Smooth muscle cell of trachea (primary cell): ENCODE results near the gene TMEM97. TPM values are rescaled to one million over a fixed set of nuclear protein-coding genes. Genes with fewer than 3 reads are reported as not detected.

ENCODE experiments used
- total RNA-seq: library from RNA; depleted of rRNA; stranded (reverse); fragments of >200 nt; gene quantifications from 2 replicates; pipeline ENCODE4 v1.2.1, GENCODE V29; 2014

Gene TMEM97
- total RNA-seq: 13.1 and 29.4 TPM in 2 replicates

DNA sequence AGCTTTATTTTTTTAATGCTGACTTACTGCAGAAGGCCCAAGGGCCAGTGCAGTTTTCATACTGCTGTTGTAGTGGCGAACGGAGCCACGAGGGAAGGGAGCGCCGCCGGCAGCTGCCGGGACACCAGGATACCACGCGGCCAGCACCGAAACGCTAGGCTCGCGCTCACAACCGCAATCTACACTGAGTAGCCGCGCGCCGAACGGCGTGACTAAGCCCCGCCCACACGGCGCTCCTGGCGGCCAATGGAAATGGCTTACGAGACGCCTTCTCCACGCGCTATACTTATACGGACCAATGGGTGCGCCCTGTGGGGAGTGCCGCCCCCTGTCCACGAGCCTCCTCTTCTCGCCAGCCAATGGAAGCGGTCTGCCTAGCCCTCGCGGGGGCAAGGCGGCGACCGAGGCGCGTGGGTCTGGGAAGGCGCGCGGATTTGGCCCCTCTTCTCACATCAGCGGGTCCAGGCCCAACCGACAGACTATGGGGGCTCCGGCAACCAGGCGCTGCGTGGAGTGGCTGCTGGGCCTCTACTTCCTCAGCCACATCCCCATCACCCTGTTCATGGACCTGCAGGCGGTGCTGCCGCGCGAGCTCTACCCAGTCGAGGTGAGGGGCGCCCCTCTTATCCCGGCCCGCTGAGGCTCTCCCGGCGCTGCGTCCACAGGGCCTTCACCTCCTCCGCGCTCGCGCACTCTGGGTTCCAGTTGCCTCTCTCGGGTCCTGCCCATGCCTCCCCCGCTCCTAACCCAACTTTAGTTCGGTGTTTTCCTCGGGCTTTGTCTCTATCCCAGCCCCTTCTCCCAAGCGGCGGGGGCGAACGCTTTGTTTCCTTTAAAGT, at the start of gene TMEM97:
Gene TMEM97 (plus strand): TSS at position 442 of the 839 bp plus-strand sequence. CDS start 40 bp downstream, at position 482.

DNA sequence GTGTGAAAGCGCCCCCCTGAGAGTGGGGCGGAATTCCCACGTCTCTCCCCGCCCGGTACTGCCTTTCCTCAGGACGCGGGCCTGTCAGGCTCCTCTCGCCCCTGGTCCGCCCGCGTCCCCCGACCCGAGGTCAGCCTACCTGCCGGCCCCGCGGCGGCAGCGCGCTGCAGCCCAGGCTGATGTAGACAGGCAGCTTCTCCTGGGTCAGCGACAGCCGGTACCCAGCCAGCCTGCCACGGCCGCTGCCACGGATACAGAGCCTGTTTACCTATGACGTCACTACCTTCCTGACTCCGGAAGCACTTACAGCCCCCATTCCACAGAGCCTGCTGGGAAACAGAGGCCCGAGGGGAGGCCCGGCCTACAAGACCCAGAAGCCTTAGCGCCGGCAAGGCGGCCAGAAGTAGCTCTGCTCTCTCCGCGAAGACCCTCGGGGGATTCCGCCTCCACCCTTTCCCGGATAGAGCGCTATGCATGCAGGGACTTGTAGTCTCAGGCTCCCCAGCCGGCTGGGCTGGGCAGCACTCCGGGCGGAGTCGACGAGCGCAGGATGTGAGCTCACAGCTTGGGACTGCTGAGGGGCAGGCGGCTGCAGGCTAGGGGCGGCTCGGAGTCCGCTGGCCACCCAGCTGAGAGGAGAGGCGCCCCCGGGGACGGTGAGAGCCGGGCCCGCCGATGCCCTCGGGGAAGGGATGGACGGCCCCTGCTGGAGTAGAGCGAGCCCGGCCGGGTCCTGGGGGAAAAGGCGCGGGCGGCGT, 16.4 kb downstream of the TMEM97 start, which contains the start of the genes IFT20 and TNFAIP1:
Gene IFT20 (minus strand): TSS at position 272 of the 758 bp plus-strand sequence. CDS start 3,487 bp downstream, outside the sequence.
Gene TNFAIP1 (plus strand): TSS at position 561 of the 758 bp plus-strand sequence. CDS start 3,761 bp downstream, outside the sequence.

DNA sequence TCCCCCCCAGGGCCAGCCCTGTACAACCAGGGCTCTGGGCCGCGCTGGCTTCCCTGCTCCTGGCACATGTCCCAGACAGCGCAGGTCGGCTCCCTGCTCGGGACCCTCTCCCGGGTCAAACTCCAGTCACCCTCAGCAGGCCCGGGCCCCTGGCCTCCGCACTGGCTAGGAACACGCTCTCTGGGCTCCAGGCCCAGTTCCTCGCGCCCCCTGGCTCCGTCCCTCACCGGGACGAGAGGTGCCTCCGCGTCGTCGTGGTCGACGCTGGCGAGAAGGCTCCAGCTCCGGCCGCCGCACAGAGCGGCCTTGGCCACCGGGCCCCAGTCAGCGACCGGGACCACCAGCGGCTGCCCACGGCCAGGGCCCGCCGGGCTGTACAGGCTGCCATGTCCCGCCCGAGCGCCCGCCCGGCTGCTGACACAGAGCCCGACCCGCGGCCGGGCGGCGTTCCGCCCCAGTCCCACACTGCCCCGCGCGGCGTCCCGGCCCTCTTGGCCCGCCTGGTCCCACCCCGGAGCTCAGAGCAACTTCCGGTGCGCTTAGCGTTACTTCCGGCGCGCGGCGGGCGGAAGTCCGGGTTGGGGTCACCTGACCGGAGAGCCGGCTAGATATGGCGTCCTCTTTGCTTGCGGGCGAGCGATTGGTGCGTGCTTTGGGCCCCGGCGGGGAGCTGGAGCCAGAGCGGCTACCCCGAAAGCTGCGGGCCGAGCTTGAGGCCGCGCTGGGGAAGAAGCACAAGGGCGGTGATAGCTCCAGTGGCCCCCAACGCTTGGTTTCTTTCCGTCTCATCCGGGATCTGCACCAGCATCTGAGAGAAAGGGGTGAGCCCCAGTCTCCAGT, 38.3 kb downstream of the TMEM97 start, which contains the start of gene POLDIP2:
Gene POLDIP2 (minus strand): TSS at position 467 of the 840 bp plus-strand sequence. CDS start 79 bp downstream, at position 388.

GRCh38 chr17:28364665-28365363, 45.8 kb downstream of the TMEM97 start, which contains the start of gene SEBOX:
Gene SEBOX (minus strand): TSS chr17:28365199. CDS start chr17:28365151, 48 bp downstream.

DNA sequence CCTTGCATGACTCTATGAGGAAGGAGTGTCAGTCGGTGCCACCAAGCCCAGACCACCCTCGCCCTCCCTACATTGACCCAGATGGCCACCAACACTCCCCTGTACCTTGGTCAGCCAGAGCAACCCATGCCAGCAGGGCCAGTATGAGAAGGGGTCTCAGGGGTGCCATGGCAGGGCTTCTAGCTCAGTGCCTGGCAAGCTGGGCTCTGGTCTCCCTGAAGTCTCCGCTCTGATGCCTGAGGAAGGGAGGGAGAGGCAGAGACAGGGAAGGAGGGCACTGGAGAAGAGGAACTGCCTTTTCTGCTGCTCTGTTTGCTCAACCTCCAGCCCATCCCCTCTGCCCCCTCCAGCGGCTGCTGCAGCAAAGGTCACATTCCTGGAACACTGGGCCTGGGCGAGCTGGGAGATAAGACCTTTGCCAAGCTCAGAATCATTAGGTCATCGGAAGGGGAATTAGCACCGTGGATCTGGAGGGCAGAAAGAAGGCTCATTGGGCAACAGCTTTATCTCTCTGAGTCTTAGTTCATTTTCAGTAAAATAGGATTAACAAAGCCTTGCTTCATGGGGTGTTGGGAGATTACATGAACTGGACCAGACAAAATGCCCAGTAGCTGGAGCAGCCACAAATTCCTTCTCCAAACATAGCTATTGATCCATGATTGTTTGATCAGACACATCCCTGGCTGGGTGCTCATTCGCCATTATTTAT, 51.2 kb downstream of the TMEM97 start, which contains the start of gene VTN:
Gene VTN (minus strand): TSS at position 273 of the 709 bp plus-strand sequence. CDS start 104 bp downstream, at position 169.

GRCh38 chr17:28371245-28372202, 52.5 kb downstream of the TMEM97 start, which contains the start of gene SARM1:
Gene SARM1 (plus strand): TSS chr17:28371694. CDS start chr17:28372033, 339 bp downstream.

Other genes starting within 250 kb of the TMEM97 start
- gene IFT20, start 16.3 kb downstream of the TMEM97 start, total RNA-seq: 49.0 and 52.6 TPM in 2 replicates
- 17.3 and 28.0 TPM in 2 replicates for gene TNFAIP1, start 16.6 kb downstream of the TMEM97 start, total RNA-seq
- 95.6 and 104 TPM in 2 replicates for gene POLDIP2, start 38.3 kb downstream of the TMEM97 start, total RNA-seq
- not detected in 2 replicates for gene SEBOX, start 46.0 kb downstream of the TMEM97 start, total RNA-seq
- 0.33 TPM in 1 of 2 replicates, not detected in the other for gene VTN, start 51.1 kb downstream of the TMEM97 start, total RNA-seq
- 6.1 and 9.4 TPM in 2 replicates for gene SARM1, start 52.5 kb downstream of the TMEM97 start, total RNA-seq
- gene SLC46A1, start 87.0 kb downstream of the TMEM97 start, total RNA-seq: 3.2 and 8.1 TPM in 2 replicates
- not detected in 2 replicates for gene SLC13A2, start 154.4 kb downstream of the TMEM97 start, total RNA-seq
- not detected in 2 replicates for gene FOXN1, start 187.1 kb downstream of the TMEM97 start, total RNA-seq
- 18.0 and 43.2 TPM in 2 replicates for gene UNC119, start 233.4 kb downstream of the TMEM97 start, total RNA-seq